Osteocyte (in vitro differentiated cells): ENCODE results near the gene LPAR3. TPM values are rescaled to one million over a fixed set of nuclear protein-coding genes. Genes with fewer than 3 reads are reported as not detected.

Experiments
- DNase-seq: peaks from one replicate; pipeline ENCODE4 v3.0.0; 2021; ENCODE audit warnings: mixed read lengths; ENCODE audit not compliant: unreplicated experiment; ENCODE audit errors: extremely low spot score
- H3K27ac Mint-ChIP-seq: one replicate; pipeline ENCODE4 v1.8.0; 2021; ENCODE audit warnings: mild to moderate bottlenecking, mixed read lengths; ENCODE audit not compliant: unreplicated experiment
- H3K27me3 Mint-ChIP-seq: one replicate; pipeline ENCODE4 v1.8.0; 2021; ENCODE audit warnings: mixed read lengths; ENCODE audit not compliant: unreplicated experiment
- H3K36me3 Mint-ChIP-seq: one replicate; pipeline ENCODE4 v1.8.0; 2021; ENCODE audit warnings: mixed read lengths; ENCODE audit not compliant: unreplicated experiment
- H3K4me1 Mint-ChIP-seq: one replicate; pipeline ENCODE4 v1.8.0; 2021; ENCODE audit warnings: mixed read lengths; ENCODE audit not compliant: unreplicated experiment
- H3K4me3 Mint-ChIP-seq: one replicate; pipeline ENCODE4 v1.8.0; 2021; ENCODE audit warnings: mild to moderate bottlenecking, moderate library complexity, mixed read lengths; ENCODE audit not compliant: unreplicated experiment
- H3K9me3 Mint-ChIP-seq: one replicate; pipeline ENCODE4 v1.8.0; 2021; ENCODE audit warnings: mixed read lengths; ENCODE audit not compliant: unreplicated experiment
- CTCF ChIP-seq: fragments of 200-600 bp; sonication (generic); IDR thresholded peaks from 2 replicates; pipeline ENCODE4 v1.5.0; 2021; ENCODE audit warnings: antibody characterized with exemption, mild to moderate bottlenecking, moderate library complexity
- total RNA-seq: library from RNA; stranded (reverse); gene quantifications from 2 replicates; pipeline ENCODE4 v1.2.1, GENCODE V29; 2021

LPAR3 gene
- total RNA-seq, 1 donor from 2014 or later, result not detected

GRCh38 chr1:84847253-84848250, 45.5 kb downstream of the LPAR3 start:
- no peak overlapping the region for H3K4me3 Mint-ChIP-seq
- DNase-seq, result peak; percentile 95
- peaks cover 10% of the 10 kb centered on the region for H3K27me3 Mint-ChIP-seq
- no peaks in the 10 kb centered on the region for H3K36me3 Mint-ChIP-seq
- peaks cover 24% of the 10 kb centered on the region for H3K4me1 Mint-ChIP-seq
- no peaks in the 10 kb centered on the region for H3K9me3 Mint-ChIP-seq
- peak overlapping the region; percentile 82 for H3K27ac Mint-ChIP-seq
- TF ChIP-seq CTCF, result no peak

DNA sequence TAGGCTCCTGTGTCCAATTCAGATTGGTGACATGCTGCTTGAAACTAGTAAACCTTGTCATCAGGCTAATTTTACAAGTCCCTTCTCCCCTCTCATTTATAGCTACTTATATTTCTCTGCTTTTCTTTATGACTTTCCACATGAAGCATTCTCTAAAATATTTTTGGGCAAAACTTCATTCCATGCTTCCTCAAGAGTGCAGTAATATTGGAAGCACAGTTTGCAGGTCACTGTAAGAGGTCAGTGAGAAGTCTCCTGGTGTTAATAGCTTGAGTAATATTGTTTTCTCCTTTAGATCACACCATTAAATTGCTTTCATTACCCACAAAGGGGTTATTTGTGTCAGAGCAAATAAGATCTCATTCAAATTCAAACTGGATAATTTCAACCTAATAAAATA, 46.6 kb downstream of the LPAR3 start:
- no peaks in the 10 kb centered on the region for H3K9me3 Mint-ChIP-seq
- no peak for DNase-seq
- H3K4me3 Mint-ChIP-seq, result no peak overlapping the region

DNA sequence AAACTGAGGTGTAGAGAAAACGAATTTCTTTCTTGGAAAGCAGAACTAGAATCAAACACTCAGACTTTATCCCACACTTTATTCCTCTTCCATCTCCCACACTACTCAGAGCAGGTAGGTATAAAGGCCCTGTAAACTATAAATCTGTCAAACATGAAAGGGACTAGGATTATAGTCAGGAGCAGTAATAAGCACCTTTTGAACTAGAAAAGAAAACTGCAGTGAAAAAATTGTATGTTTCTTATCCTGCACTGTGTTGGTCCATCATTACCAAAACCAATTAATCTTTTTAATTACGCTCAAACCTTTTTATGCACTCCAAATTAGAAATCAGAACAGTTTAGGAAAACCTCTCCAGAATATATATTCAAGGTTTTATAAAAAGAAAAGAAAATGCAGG, 47.6 kb downstream of the LPAR3 start:
- H3K4me1 Mint-ChIP-seq, result peaks cover 21% of the 10 kb centered on the region
- H3K36me3 Mint-ChIP-seq, result no peaks in the 10 kb centered on the region
- no peak overlapping the region for H3K4me3 Mint-ChIP-seq
- H3K27ac Mint-ChIP-seq, result no peak overlapping the region
- H3K27me3 Mint-ChIP-seq, result peaks cover 17% of the 10 kb centered on the region
- H3K9me3 Mint-ChIP-seq, result no peaks in the 10 kb centered on the region
- no peak for TF ChIP-seq CTCF
- no peak for DNase-seq

More for the DNA sequence above, 46.6 kb downstream of the LPAR3 start:
- Mint-ChIP-seq H3K4me1 (peaks cover 21% of the 10 kb centered on the region), H3K36me3 (no peaks in the 10 kb centered on the region), H3K27ac (peak overlapping the region; percentile 46), H3K27me3 (peaks cover 17% of the 10 kb centered on the region)
- no peak for TF ChIP-seq CTCF

DNA sequence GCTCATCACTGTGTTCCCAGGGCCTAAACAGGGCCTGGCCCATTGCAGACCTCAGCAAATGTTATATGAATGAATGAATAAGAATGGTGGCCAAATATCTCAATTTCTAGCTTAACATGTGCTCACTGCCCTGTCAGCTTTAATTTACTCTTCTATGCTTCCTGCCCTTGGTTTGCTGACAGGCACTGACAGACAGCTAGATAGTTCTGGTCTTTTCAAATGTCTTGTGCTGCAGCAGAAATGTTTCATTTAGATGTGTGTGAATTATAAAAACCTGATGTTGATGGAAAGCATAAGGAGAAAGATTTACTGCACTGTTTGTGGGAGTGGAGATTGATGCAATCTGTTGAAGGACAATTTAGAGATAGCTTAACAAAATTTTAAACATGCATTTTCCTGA, 48.9 kb downstream of the LPAR3 start:
- H3K4me1 Mint-ChIP-seq, result peaks cover 21% of the 10 kb centered on the region
- H3K27me3 Mint-ChIP-seq, result peaks cover 19% of the 10 kb centered on the region
- no peak overlapping the region for H3K27ac Mint-ChIP-seq
- H3K36me3 Mint-ChIP-seq, result no peaks in the 10 kb centered on the region
- no peak for DNase-seq
- H3K9me3 Mint-ChIP-seq, result no peaks in the 10 kb centered on the region
- no peak overlapping the region for H3K4me3 Mint-ChIP-seq
- TF ChIP-seq CTCF, result no peak

DNA sequence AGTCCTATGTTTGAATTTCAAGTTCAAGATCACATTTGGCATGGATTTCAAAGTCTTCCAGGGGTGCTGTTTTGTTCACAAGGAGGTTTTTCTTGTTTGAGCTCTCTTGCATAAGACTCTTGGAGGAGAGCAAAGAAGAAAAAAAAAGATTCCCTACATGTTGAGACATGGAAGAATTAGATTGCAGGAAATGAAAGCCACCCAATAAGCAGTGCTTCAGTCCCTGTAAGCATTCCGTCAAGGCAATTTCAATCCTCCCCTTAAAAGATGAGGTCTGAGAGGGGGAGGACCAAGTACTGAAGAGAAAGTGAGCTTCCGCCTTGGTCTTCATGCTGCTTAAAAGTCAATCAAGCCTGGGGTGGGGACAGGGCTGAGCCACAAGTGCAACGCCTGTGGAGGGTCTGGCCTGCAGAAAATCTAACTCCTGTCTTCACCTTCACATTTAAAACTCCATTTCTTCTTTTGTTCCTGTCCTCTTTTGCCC, 50.2 kb downstream of the LPAR3 start:
- TF ChIP-seq CTCF, result no peak
- H3K27me3 Mint-ChIP-seq, result peaks cover 30% of the 10 kb centered on the region
- peaks cover 16% of the 10 kb centered on the region for H3K4me1 Mint-ChIP-seq
- H3K27ac Mint-ChIP-seq, result no peak overlapping the region
- peaks cover 5% of the 10 kb centered on the region for H3K9me3 Mint-ChIP-seq
- no peak for DNase-seq
- H3K36me3 Mint-ChIP-seq, result no peaks in the 10 kb centered on the region
- H3K4me3 Mint-ChIP-seq, result no peak overlapping the region
